Erythroblast (primary cell): ENCODE data around the gene PRKG1.

Experiments used
- GATA1 ChIP-seq: IDR thresholded peaks from 2 replicates; pipeline ENCODE4 v1.6.1; 2011; ENCODE audit warnings: low read depth, mild to moderate bottlenecking, control low read depth, low read length, moderate library complexity
- POLR2A ChIP-seq: IDR thresholded peaks from 2 replicates; pipeline ENCODE4 v1.6.1; 2011; ENCODE audit warnings: mild to moderate bottlenecking, low read length

GRCh38 chr10:51066231-51066630, 8.1 kb upstream of the PRKG1 start:
- TF ChIP-seq POLR2A = no peak
- no peak for TF ChIP-seq GATA1
